RPMI8226 (cell line): ENCODE data around the gene RIN3.

Experiments used
- DNase-seq: peaks from one replicate; pipeline ENCODE4 v3.0.0-alpha.2; 2015

Gene RIN3

GRCh38 chr14:92511453-92512238 is 1.9 kb upstream of the RIN3 start:
- DNase-seq: no peak

GRCh38 chr14:92512807-92513203 is 776 bp upstream of the RIN3 start:
- DNase-seq: no peak

DNA sequence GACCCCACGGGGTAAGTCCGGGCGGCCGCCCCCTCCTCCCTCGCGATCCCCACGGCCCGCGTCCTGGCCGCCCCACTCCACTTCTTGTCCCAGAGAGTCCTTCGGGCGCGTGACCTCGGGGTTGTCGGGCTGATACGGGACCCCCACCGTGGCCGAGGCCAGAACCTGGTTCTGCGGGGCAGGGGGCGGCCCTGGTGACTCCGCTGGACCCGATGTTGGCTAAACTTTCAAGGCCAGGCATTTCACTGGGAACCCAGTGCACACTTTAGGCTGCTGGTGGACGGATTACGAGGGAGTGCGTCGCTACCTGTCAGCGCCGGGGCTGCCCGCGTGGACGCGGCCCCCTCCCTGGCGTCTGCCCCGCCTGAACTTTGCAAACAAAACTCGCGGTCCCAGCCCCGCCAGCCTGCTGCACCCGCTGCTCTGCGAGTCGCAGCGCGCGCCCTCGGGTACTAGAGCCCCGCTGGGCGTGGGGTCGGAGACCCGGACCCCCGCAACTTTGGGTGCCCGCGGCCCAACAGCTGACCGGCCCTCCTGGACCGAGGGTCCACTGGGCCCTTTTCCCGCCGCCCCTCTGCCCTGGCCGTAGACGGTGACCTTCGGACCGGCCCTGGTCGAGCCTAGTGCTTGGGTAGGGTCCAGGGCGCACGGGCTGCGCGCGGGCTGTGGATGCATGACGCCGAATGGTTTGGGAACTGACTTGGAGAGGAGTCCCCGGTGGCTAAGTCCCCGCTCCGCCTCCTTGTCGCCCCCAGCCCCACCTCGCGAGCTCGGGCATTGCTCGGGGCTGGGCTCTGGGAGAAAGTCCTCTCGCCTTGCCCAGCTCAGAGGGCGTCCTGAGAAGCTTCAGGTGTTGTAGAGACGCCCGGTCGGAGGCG is 624 bp downstream of the RIN3 start:
- DNase-seq: no peak

DNA sequence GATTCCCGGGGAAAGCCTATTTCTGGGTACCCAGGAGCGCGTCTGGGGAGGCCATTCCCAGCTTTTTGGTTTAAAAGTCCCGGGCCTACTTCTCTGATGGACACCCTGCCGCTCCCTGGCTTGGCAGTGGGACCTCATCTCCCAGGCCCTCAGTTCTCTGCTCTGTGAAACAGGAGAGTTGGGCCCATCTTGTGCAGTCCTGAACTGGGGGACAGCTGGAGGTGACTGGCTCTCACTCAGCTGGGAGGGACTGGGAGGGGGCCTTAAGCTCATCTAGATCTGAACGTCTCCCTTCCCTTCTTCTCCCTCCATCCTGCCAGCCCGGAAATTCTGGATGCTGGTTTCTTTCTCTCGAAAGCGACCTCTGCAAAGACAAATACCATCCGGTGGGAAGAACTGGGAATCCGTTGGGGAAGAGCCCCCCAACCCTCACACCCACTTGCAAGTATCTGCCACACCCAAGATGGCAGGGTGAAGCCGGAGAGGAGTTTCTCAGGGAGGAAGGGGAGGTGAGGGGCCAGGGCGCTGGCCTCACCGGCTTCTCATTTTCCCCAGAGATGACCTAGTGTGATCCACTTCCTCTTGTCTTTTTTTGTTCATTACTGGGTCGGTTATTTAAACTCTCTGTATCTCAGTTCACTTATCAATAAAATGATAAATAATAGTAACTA is 1.4 kb downstream of the RIN3 start:
- DNase-seq: no peak

GRCh38 chr14:92515546-92516343 is 2.2 kb downstream of the RIN3 start:
- no peak for DNase-seq

DNA sequence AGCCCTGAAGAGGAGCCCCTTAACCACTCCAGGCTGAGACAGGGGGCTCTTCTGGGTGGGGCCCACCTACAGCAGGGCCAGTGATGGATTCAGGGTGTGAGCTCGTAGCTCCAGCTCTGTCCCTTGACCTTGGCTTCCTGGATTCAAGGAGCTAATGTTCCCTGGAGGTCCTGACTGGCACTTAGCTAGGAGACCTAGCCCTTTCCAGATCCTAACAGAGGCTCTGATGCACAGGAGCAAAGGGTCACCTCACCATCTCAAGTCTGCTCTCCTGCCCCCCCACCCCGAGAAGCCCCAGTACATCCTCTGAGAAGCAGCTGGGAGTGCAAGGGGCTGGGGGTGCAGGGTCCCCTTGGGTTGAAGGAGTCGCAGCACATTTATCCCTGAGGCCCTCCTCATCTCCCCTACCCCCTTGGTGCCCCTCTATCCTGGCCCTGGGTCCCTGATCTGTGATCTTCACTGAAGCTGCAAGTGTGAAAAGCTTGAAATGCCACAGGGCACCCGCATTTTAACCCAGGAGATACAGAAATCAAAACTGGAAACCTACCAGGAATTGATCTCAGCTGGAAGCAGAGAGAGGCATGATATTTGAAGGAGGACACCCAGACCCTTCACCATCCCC is 2.9 kb downstream of the RIN3 start:
- no peak for DNase-seq

- no peak for DNase-seq
These were observed 3.5 kb downstream of the RIN3 start for GRCh38 chr14:92516966-92517506.

DNA sequence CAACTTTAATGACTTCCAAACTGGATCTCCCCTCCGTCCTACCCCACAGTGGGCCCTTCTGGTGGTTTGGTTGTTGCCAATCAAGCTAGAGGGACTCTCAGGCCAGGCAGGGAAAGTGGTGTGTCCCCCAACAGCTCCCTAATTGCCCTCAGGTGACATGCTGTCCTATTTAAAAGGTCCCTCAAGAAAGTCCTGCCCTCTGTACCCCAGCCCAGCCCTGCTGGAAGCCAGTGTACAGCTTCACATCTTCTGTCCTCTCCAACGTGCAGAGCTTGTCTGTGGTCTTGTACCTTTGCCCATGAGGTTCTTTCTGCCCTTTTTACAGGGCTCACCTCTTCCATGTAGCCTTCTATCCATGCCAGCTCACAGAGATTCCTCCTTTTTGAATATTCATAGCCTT is 4.2 kb downstream of the RIN3 start:
- DNase-seq: no peak

DNA sequence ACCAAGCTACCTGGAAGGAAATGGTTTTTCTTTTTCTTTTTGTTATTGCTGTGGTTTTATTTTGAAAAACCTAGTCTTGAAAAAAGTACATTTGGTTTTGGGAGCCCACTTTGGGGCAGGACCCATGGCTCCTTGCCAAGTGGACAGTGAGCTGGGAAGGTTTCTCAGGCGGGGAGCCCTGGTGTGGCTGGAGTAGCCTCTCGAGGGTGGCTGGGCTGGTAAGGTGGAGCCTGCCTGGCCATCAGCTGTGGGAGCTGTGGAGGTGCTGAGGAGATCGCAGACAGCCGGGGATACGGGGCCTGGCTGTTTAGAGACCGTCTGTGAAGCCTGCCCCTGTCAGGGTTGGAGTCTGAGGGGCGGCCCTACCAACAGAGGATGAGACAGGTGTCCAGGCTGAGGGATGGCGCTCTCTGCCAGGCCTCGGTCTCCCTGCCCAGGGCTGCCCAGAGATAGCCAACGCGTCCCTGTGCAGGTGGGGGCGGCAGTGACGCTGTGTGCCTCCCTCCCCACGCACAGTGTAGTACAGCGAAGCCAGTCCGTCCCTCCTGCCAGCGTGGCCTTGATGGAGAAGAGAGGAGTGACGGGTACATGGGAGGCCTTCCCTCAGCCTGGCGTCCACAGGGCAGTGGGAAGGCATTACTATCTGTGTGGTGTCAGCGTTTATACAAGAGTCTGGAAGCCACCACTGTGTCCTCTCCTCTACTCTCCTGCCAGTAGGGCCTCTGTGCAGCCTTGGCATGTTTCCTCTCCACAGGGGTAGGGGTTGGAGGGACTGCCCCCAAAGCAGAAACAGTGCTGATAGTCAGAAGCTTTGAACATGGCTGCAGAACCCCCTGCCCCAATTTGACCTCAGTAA is 5.9 kb downstream of the RIN3 start:
- DNase-seq: no peak

DNA sequence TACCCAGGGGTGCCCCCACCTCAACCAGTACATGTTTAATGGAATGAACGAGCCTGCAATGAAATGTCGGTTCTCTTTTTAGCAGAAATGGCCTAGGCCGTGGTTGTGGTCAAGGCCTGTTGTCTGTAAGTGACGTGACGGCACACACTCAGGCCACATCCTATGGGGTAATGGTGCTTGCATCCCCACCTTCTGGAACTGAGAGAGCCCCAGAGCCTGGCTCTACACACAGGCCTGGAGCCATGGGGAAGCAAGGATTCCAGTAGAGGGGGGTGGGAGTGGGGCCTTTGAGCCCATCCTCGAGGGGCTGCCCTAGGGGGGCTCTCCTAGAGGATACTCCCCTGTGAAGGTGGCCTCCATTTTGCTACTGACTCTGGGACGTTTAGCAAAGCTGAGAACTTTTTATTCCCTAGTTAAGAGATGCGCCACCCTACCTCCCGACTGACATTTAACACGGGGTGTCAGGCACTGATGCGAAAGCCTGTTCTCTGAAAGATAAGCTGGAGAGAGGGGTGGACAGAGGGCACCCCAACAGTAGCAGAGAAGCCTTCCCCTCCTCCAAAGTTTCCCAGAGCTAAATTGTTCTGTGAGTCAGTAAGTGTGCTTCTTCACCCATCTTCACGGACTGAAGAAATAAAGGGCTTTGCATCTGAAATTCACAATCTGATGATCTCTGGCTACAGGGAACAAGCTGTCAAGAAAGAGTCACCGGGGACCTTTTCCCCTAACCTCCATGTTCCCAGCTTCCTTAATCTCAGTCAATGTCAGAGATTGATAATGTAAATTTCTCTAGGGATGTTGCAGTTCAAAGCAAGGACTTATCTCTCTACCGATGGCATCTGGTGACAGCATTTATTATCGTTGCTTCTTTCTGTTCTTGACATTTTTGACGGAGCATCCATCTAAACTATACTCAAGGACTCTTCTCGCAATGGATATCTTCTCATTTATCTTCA is 6.8 kb downstream of the RIN3 start:
- no peak for DNase-seq

GRCh38 chr14:92521058-92521415 is 7.5 kb downstream of the RIN3 start:
- no peak for DNase-seq

- no peak for DNase-seq
These were observed 10.2 kb downstream of the RIN3 start for GRCh38 chr14:92523752-92524151.

DNA sequence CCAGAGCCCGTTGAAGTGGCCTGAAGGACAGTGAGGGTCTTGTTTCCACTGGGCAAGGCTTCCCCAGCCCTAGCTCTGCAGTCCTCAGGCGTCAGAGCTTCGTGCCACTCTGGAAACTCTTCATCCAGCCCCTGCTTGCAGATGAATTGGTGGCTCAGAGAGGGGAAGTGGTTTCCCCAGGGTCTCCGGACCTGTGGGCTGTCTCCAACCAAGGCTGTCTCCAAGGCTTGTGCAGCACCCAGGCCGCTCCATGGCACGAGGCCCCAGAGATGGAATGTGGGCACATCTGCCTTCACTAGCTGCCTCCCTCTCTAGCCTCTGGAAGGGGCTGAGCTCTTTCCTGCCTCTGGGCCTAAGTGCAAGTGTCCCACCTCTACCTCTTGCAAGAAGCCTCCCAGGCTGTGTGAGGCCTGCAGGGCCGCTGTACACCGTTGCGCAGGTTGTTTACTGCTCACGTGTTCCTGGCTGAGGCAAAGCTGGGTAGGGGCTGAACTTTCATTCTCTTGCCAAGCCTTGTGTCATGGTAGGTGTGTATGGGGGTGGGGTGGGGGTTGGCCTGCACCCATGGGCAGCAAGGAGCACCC is 11.1 kb downstream of the RIN3 start:
- no peak for DNase-seq

- no peak for DNase-seq
These were observed 11.9 kb downstream of the RIN3 start for GRCh38 chr14:92525322-92526095.

DNA sequence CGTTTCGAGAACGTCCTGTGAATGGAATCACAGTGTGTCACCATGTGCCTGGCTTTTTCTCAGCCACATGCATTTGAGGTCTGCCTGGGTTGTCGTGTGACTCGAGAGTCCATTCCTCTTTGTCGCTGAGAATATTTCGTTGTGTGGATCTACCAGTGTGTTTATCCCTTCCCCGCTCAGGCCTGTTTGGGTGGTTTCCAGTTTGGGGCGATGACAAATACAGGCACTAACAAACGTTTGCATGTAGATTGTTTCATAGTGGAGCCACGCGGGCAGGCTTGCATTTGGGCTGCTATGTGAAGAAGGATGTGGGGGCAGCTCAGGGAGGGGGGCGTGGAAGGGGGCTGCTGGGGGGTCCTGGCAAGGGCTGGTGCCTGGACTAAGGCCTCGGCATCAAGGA is 14.1 kb downstream of the RIN3 start:
- DNase-seq: no peak

- no peak for DNase-seq
These were observed 15.0 kb downstream of the RIN3 start for GRCh38 chr14:92528486-92529100.

DNA sequence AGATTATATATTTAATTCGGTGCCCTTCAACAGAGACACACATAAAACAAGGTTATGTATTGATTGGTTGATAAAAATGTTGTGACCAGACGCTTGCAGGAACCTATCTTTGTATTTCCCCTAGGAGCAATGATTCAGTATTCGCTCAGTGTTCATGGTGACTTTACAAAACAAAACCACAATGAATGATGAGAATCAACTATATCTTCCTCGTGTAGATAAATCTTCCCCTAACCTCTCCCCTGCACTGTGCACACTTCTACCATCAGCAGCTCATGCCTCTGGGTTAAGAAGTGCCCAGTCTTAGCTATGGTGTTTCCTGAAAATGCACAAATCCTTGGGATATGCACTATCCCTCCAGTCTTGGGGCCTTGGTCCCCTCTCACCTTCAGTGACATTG is 16.3 kb downstream of the RIN3 start:
- no peak for DNase-seq
